GM12878 (cell line): Measurements from ENCODE around the gene SPATA1.

Experiments
- NFYA ChIP-seq: IDR thresholded peaks from 2 replicates; pipeline ENCODE4 v1.6.1; 2011; ENCODE audit warnings: low read depth, mild to moderate bottlenecking, low read length, improper control_type of control experiment, borderline replicate concordance
- YY1 ChIP-seq: IDR thresholded peaks from 2 replicates; pipeline ENCODE4 v1.6.1; 2011; ENCODE audit warnings: low read depth, mild to moderate bottlenecking, low read length

DNA sequence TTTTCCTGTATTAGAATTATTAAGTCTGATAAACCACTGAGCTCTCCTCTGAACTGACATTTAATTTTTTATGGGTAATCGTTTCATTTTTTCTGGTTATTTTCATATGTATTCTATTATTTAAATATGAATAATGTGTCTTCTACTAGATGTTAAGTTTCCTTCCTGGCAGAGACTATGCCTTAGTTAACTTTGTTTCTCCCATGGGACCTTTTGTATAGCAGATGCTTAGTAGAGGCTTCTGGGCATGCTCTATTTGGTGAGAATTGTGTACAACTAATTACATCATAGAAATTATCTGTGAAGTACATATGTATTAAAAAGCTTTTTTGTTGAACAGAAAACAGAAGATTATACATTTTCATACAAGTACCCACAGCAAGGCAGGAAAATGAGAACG, 44.6 kb downstream of the SPATA1 start:
- TF ChIP-seq NFYA (no peak), YY1 (no peak)
